GM18507 (cell line): ENCODE data around the gene HBS1L.

Experiments used
- DNase-seq: peaks from one replicate; pipeline ENCODE4 v3.0.0; 2011; ENCODE audit warnings: low read depth; ENCODE audit not compliant: insufficient read length; ENCODE audit errors: extremely low spot score
- FAIRE-seq: peaks from 2 replicates; lab custom pipeline; 2011; peaks lifted over from hg19 to GRCh38; lab: Jason Lieb, UNC

HBS1L gene

GRCh38 chr6:135008941-135009290 is 45.7 kb downstream of the HBS1L start:
- FAIRE-seq, result no peak

GRCh38 chr6:135008072-135008940 is 46.3 kb downstream of the HBS1L start:
- FAIRE-seq (peak; percentile 92), DNase-seq (no peak)

More at GRCh38 chr6:135008941-135009290, 45.7 kb downstream of the HBS1L start:
- no peak for DNase-seq

- DNase-seq, result no peak
- FAIRE-seq, result no peak
These were observed 48.2 kb downstream of the HBS1L start for GRCh38 chr6:135006386-135006914.

DNA sequence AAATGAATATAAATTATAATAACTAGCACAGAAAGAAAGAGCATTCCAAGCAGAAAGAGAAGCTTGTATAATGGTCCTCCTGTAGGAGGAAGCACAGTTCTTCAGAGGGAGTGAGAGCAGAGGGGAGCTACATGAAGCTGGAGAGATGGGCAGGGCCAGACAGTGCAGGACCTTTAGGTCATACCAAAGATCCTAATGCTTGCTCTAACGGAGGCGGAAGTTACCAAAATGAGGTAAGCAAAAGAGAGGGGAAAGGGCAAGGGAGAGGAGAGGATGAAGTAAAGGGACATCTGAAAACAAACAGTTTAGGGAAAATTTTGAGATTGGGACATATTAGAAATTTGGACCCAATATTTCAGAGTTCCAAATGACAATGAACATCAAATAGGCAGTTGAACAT is 50.2 kb downstream of the HBS1L start:
- FAIRE-seq, result no peak
- DNase-seq, result no peak

DNA sequence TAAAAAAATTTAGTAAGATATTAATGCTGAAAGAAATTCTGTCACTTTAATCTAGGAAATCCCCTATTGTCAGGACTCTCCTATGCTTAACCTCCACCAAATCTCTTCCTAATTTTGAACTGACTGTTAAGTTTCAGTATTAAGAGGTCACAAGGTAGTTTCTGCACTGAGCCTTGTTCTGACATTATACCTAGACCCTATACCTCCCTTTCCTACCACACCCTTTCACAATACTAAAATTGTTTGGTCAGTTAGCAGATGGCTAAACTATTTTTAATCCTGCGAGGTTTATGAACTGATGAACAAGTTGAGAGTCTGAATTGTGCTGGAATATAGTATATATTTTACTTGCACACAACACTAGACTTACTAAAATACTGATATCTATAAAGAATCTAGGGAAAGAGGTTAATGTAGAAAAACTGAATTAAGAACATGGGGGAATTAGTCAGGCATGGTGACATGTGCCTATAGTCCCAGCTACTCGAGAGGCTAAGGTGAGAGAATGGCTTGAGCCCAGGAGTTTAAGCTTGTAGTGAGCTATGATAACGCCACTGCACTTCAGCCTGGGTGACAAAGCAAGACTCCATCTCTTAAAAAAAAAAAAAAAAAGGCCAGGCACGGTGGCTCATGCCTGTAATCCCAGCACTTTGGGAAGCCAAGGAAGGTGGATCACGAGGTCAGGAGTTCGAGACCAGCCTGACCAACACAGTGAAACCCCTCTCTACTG is 51.5 kb downstream of the HBS1L start:
- peak; percentile 96 for FAIRE-seq
- DNase-seq, result no peak

DNA sequence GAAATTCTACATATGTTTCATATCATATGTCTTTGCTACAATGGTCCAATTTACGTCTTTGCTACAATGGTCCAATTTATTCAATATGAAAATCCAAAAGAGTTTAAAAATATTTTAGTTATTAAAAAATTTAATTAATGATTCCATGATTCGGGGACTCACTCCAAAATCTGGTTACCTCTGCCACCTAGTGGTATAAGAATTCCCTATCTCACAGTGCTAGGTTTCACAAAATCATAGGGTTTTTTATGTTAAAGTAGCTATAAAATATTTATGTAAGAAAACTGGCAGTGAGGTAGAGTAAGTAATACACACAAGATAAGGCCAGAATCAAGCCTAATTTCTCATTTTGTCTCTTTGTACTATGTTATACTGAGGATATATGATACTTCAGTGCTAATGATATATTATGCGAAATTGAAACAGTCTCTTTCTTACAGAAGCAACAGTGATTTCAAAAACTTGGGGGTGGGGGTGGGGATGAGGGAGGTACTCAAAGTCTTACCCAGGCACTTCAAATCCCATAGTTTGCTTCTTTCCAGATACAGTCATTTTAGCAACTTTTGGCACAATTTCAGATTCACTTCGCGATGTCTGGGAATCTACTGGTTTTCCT is 52.3 kb downstream of the HBS1L start:
- DNase-seq (no peak), FAIRE-seq (peak; percentile 49)

GRCh38 chr6:134999107-134999506 is 55.5 kb downstream of the HBS1L start:
- FAIRE-seq, result no peak
- DNase-seq, result no peak

DNA sequence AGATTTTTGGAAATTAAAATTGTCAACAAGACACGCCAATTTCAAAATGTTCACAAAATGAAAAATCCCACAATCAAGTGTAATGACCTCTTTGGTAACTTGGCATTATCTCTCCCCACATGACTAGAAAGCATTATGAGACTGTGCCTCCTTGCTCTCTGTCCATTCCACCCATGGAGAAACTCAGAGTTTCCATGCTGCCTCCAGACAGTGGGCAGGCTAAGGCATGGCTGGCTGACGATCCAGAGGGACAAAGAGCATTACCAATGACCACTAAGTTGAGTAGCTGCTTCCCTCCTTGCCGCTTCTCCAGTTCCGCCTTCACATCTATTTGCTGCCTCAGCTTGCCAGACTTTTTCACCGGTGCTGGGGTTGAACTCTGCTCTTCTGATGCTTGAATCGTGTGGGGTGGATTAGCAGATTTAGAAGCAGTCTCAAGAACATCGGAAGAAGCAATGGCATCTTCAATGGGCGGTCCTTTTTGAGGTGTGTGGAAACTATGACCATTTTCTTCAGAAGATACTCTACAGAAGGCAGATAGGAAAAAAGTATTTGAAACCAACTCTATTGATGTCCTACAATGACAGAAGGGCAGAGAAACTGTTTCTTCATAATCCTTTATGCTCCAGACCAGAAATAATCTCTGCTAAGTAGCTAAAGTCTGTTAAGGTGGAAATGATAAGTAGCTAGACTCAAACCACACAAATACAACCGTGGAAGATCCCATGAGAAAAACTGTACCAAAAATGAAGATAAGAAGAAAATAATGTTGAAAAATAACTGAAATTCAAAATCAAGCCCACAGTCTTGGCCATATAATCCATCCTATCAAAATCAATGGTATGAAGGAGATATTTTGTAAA is 57.3 kb downstream of the HBS1L start:
- FAIRE-seq (no peak), DNase-seq (no peak)

DNA sequence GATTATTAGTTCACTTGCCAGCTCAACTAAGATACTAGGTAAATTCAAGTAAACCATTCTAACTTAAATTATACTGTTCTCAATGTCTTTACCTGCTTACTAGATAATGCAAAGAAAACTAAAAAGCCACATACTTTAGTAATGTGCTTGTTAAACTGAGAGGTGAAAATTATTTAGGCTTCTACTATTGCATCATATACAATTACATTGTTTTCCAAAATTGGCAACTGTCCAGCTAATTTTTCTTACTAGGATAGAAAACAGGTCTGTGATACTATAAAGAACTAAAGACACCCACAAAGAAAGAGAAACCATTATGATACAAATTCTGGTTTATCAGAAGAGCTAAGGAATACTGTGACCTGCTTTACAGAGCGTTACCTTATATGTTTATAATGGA is 59.1 kb downstream of the HBS1L start:
- DNase-seq (no peak), FAIRE-seq (no peak)

- no peak for DNase-seq
- no peak for FAIRE-seq
These were observed 60.2 kb downstream of the HBS1L start for GRCh38 chr6:134994431-134994830.

DNA sequence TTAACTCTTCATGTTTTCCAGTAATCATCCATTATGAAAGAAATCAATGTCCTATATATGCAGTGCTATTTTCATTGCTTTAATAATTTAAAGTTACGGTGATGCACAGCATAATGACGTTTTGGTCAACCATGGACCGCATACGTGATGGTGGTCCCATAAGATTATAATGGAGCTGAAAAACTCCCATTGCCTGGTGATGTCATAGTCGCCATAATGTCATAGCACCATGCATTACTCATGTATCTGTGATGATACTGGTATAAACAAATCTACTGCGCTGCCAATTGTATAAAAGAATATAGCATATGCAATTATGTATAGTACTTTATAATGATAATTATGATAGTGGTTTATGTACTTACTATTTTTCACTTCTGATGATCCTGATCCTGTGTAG is 62.5 kb downstream of the HBS1L start:
- FAIRE-seq (no peak), DNase-seq (no peak)

- no peak for FAIRE-seq
- DNase-seq, result no peak
These were observed 64.4 kb downstream of the HBS1L start for GRCh38 chr6:134990262-134990661.

GRCh38 chr6:134984821-134985220 is 69.8 kb downstream of the HBS1L start:
- FAIRE-seq (no peak), DNase-seq (no peak)

GRCh38 chr6:134983823-134984222 is 70.8 kb downstream of the HBS1L start:
- DNase-seq, result no peak
- no peak for FAIRE-seq

- no peak for DNase-seq
- peak; percentile 42 for FAIRE-seq
These were observed 72.5 kb downstream of the HBS1L start for GRCh38 chr6:134982161-134982560.

DNA sequence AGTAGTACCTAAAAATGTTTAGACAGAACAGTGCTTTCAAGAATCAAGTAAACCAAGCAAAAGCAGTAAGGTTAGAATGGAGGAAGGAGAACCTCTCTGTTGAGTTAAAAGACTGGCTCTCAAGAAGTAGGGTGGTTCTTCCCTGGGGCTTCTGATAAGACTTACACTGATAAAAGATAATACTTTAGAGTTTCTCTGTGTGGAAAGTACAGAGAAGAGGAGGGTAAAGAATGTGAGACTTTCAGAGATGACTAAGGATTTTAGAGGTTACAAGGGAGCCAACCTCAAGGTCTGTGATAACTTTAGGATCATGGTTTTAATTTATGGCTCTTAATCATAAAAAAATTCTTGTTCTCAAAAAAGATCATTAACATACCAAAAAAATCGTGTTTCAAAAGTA is 73.8 kb downstream of the HBS1L start:
- FAIRE-seq (peak; percentile 29), DNase-seq (no peak)

DNA sequence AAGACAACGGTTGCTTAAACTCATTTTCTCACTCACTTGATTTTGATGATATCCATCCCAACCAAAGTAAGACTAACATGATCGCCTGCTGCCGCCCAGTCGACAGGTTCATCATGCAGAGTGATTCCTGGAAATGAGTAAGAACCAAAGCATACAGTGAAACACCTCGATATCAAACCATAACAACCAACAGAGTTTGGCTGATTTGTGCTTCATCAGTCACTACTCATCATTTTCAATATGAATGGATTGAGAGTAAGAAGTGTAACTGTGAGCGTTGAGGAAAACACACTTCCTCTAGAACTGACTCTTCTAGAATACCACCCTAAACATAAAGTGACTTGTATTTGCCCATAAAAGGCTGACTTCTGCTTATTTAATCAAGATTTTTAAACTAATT is 75.5 kb downstream of the HBS1L start:
- DNase-seq (peak; percentile 7), FAIRE-seq (peak; percentile 92)

DNA sequence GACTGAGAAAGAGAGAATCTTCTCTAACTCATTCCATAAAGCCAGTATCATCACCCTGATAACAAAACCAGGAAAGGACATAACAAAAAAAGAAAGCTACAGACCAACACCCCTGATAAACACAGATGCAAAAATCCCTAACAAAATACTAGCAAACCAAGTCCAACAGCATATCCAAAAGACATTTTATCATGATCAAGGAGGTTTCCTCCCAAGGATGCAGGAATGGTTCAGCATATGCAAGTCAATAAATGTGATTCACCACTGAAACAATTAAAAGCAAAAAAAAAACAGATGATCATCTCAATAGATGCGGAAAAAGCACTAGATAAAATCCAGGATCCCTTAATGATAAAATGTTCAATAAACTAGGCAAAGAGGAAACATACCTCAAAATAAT is 80.3 kb downstream of the HBS1L start:
- DNase-seq (no peak), FAIRE-seq (no peak)

- FAIRE-seq (no peak), DNase-seq (no peak)
These were observed 86.9 kb downstream of the HBS1L start for GRCh38 chr6:134967711-134968110.
